ENCODE data around the gene SOHLH1. TPM values are rescaled to one million over a fixed set of nuclear protein-coding genes. Genes with fewer than 3 reads are reported as not detected.

The SOHLH1 gene
- total RNA-seq, 1 experiment from 2014 or later, result not detected

DNA sequence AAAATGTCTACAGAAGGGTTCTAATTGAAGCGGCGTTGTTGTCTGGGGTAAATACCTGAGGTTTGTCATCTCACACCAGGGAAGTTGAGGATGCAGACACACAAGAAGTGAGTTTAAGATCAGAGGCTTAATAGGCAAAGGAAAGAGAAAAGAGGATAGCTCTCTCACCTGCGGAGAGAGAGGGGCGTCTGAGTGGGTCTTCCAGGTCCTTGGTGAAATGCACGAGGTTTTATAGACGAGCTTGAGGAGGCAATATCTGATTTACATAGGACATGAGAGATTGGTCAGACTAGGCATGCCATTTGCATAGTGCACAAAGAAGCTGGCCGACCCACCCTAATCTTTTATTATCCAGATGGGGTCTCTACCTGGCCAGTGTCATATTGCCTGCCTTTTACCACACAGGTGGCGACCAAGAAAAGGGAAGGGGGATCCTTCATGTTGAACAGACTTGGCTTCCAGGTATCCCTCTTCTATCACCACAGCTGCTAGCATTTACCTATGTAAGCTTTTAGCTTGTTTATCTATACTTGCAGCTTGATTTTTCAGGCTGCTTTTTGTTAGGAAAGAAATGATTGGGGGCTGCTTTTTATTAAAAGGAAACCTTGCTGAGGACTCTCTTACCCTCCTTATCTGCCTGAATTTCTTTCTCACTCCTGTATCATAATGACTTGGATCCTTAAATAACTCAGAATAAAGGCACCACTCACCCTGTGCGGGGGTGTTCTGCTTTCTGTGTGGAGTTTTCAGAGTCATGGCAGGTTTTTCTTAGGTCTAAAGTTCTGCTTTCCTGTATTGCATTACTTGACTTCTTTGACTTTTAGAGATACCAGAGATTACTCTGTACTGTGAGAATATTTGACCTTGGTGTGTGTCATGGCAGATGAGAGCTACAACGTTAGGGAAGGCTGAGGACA lies 50.5 kb downstream of the SOHLH1 start:
- POLR2A ChIA-PET (ENCODE audit: unreplicated experiment), result no interaction called here
- BruUV-seq (replicated peaks), result no TSS peak
- intact Hi-C loops (cut with micrococcal nuclease), result no loop called here
- H3K9me2 ChIP-seq (replicated peaks; ENCODE audit: low read length), result no peaks in the 10 kb centered on the region
- no peak overlapping the region for H3K4me2 ChIP-seq (ENCODE audit: low read length)
- no peaks in the 10 kb centered on the region for H3F3A ChIP-seq (ENCODE audit: low read length, unreplicated experiment)
- H2AFZ ChIP-seq (ENCODE audit: low read length), result no peak overlapping the region
- ATAC-seq (no peak), DNase-seq (no peak)
- H3K4me1 ChIP-seq (ENCODE audit: insufficient read depth, low read length), result no peaks in the 10 kb centered on the region
- no peak overlapping the region for H3K27ac ChIP-seq (ENCODE audit: low read length)
- CTCF ChIA-PET, result no interaction called here
- H3K79me2 ChIP-seq (ENCODE audit: low read length), result no peaks in the 10 kb centered on the region
- no peaks in the 10 kb centered on the region for H3K9me3 ChIP-seq (ENCODE audit: low read length)
- TF ChIP-seq CTCF (conservative IDR thresholded peaks at IDR 0.05; ENCODE audit: low read depth, low read length), result no peak
- TF ChIP-seq EZH2 (IDR thresholded peaks at IDR 0.05; ENCODE audit: low read length, unreplicated experiment), result no peak
- no peak for TF ChIP-seq EZH2phosphoT487 (IDR thresholded peaks at IDR 0.05; ENCODE audit: borderline replicate concordance, low read length)
- H3K36me3 ChIP-seq (ENCODE audit: low read depth, low read length), result no peaks in the 10 kb centered on the region
- no peaks in the 10 kb centered on the region for H3K27me3 ChIP-seq (ENCODE audit: low read length)
- no peaks in the 10 kb centered on the region for H4K20me1 ChIP-seq (ENCODE audit: low read length)
- H3K9ac ChIP-seq (ENCODE audit: low read length), result no peak overlapping the region
- H3K4me3 ChIP-seq (ENCODE audit: low read length), result no peak overlapping the region

GRCh38 chr9:135647884-135648283 lies 51.4 kb downstream of the SOHLH1 start:
- H3K79me2 ChIP-seq (ENCODE audit: low read length), result no peaks in the 10 kb centered on the region
- no peaks in the 10 kb centered on the region for H3F3A ChIP-seq (ENCODE audit: low read length, unreplicated experiment)
- CTCF ChIA-PET, result no interaction called here
- BruUV-seq (replicated peaks), result no TSS peak
- H3K4me3 ChIP-seq (ENCODE audit: low read length), result no peak overlapping the region
- POLR2A ChIA-PET (ENCODE audit: unreplicated experiment), result no interaction called here
- no peak overlapping the region for H2AFZ ChIP-seq (ENCODE audit: low read length)
- DNase-seq, result no peak
- no peak overlapping the region for H3K4me2 ChIP-seq (ENCODE audit: low read length)
- ATAC-seq, result no peak
- intact Hi-C loops (cut with micrococcal nuclease), result no loop called here
- H3K9ac ChIP-seq (ENCODE audit: low read length), result no peak overlapping the region
- TF ChIP-seq EZH2 (IDR thresholded peaks at IDR 0.05; ENCODE audit: low read length, unreplicated experiment) (no peak), EZH2phosphoT487 (IDR thresholded peaks at IDR 0.05; ENCODE audit: borderline replicate concordance, low read length) (no peak), CTCF (conservative IDR thresholded peaks at IDR 0.05; ENCODE audit: low read depth, low read length) (no peak)
- H4K20me1 ChIP-seq (ENCODE audit: low read length), result no peaks in the 10 kb centered on the region
- H3K36me3 ChIP-seq (ENCODE audit: low read depth, low read length), result no peaks in the 10 kb centered on the region
- no peaks in the 10 kb centered on the region for H3K9me2 ChIP-seq (replicated peaks; ENCODE audit: low read length)
- H3K27ac ChIP-seq (ENCODE audit: low read length), result no peak overlapping the region
- H3K27me3 ChIP-seq (ENCODE audit: low read length), result no peaks in the 10 kb centered on the region
- H3K4me1 ChIP-seq (ENCODE audit: insufficient read depth, low read length), result no peaks in the 10 kb centered on the region
- no peaks in the 10 kb centered on the region for H3K9me3 ChIP-seq (ENCODE audit: low read length)

DNA sequence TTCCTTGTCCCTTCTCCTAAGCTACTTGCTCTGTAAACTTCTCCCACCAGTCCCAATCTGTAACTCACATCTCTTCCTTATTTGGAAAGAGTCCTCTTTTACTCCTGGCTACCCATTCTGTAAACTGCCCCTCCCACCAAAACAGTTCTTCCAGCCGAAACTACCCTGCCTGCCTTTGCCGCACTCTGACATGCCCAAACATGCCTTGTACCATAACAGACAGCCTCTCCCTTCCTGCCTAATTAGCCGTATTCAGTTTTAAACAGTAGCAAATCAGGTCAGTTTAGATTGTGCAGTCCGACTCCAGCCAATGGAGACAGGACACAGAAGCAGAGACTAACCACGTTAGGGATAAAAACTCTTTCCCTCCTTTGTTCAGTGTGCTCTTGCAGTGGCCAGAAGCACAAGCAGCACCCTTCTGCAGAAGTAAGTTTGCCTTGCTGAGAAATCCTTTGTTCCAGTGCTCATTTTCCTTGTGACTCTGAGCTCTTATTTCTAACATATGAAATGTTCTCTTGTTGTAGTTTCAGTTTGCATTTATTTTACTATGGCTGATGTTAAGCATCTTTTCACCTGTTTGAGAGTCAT lies 54.6 kb downstream of the SOHLH1 start:
- TF ChIP-seq EZH2phosphoT487 (IDR thresholded peaks at IDR 0.05; ENCODE audit: borderline replicate concordance, low read length) (no peak), CTCF (conservative IDR thresholded peaks at IDR 0.05; ENCODE audit: low read depth, low read length) (no peak), EZH2 (IDR thresholded peaks at IDR 0.05; ENCODE audit: low read length, unreplicated experiment) (no peak)
- BruUV-seq (replicated peaks), result no TSS peak
- CTCF ChIA-PET, result no interaction called here

More for the DNA sequence above, 54.6 kb downstream of the SOHLH1 start:
- no peaks in the 10 kb centered on the region for H3K27me3 ChIP-seq (ENCODE audit: low read length)
- no peak overlapping the region for H3K9ac ChIP-seq (ENCODE audit: low read length)
- intact Hi-C loops (cut with micrococcal nuclease), result no loop called here
- H3K27ac ChIP-seq (ENCODE audit: low read length), result no peak overlapping the region
- no peak for DNase-seq
- H2AFZ ChIP-seq (ENCODE audit: low read length), result no peak overlapping the region
- H3K9me2 ChIP-seq (replicated peaks; ENCODE audit: low read length), result no peaks in the 10 kb centered on the region
- H3K4me3 ChIP-seq (ENCODE audit: low read length), result no peak overlapping the region
- H3K79me2 ChIP-seq (ENCODE audit: low read length), result no peaks in the 10 kb centered on the region
- no peak overlapping the region for H3K4me2 ChIP-seq (ENCODE audit: low read length)
- no peak for ATAC-seq
- no peaks in the 10 kb centered on the region for H3K4me1 ChIP-seq (ENCODE audit: insufficient read depth, low read length)
- H4K20me1 ChIP-seq (ENCODE audit: low read length), result no peaks in the 10 kb centered on the region
- H3K9me3 ChIP-seq (ENCODE audit: low read length), result no peaks in the 10 kb centered on the region
- no peaks in the 10 kb centered on the region for H3F3A ChIP-seq (ENCODE audit: low read length, unreplicated experiment)
- POLR2A ChIA-PET (ENCODE audit: unreplicated experiment), result no interaction called here
- H3K36me3 ChIP-seq (ENCODE audit: low read depth, low read length), result no peaks in the 10 kb centered on the region
